HepG2 (cell line): ENCODE results near the gene MYOZ1. TPM values are rescaled to one million over a fixed set of nuclear protein-coding genes. Genes with fewer than 3 reads are reported as not detected.

Experiments
- ARID3A ChIP-seq: IDR thresholded peaks from 2 replicates; pipeline ENCODE4 v1.6.1; 2012; ENCODE audit warnings: low read depth, low read length, improper control_type of control experiment
- ETV6 ChIP-seq: sonication (generic); formaldehyde crosslinking; conservative IDR thresholded peaks from 2 replicates; pipeline ENCODE4 v1.4.0; 2020; ENCODE audit warnings: missing genetic modification reagents
- GRHL1 ChIP-seq: sonication (generic); formaldehyde crosslinking; conservative IDR thresholded peaks from 2 replicates; pipeline ENCODE4 v1.8.0; 2022; ENCODE audit warnings: missing genetic modification reagents
- MBD4 ChIP-seq: IDR thresholded peaks from 2 replicates; pipeline ENCODE4 v1.6.1; 2012; ENCODE audit warnings: low read length, inconsistent platforms, borderline replicate concordance
- ONECUT2 ChIP-seq: sonication (generic); formaldehyde crosslinking; IDR thresholded peaks from 2 replicates; pipeline ENCODE4 v1.4.0; 2020; ENCODE audit warnings: missing genetic modification reagents
- SNAPC4 ChIP-seq: sonication (generic); formaldehyde crosslinking; IDR thresholded peaks from 2 replicates; pipeline ENCODE4 v1.4.0; 2020; ENCODE audit warnings: mild to moderate bottlenecking, missing genetic modification reagents
- TAF1 ChIP-seq: sonication (generic); formaldehyde crosslinking; IDR thresholded peaks from 2 replicates; pipeline ENCODE4 v1.4.0; 2020; ENCODE audit warnings: missing genetic modification reagents
- ZBTB21 ChIP-seq: sonication (generic); formaldehyde crosslinking; IDR thresholded peaks from 2 replicates; pipeline ENCODE4 v1.4.0; 2020; ENCODE audit warnings: missing genetic modification reagents
- ZNF280B ChIP-seq: sonication (generic); formaldehyde crosslinking; IDR thresholded peaks from 2 replicates; pipeline ENCODE4 v1.5.0; 2020; ENCODE audit warnings: missing genetic modification reagents, mild to moderate bottlenecking, borderline replicate concordance
- ZSCAN30 ChIP-seq: sonication (generic); formaldehyde crosslinking; IDR thresholded peaks from 2 replicates; pipeline ENCODE4 v1.5.0; 2020; ENCODE audit warnings: mild to moderate bottlenecking, missing genetic modification reagents
- ZZZ3 ChIP-seq: sonication (generic); formaldehyde crosslinking; IDR thresholded peaks from 2 replicates; pipeline ENCODE4 v1.4.0; 2020; ENCODE audit warnings: missing genetic modification reagents, mild to moderate bottlenecking, borderline replicate concordance
- polyA plus RNA-seq, 8 experiments: library from polyadenylated mRNA; depleted of rRNA in 3 of 8; stranded (reverse) in 7 of 8; unstranded in 1 of 8; fragments of >200 nt; fragmentation: Illumina TruSeq in 4 of 8; extraction: Trizol in 4 of 8; gene quantifications; 2 replicates each; pipeline versions ENCODE4 v1.2.1 to v1.2.3, GENCODE V29; 2011 to 2016; ENCODE audit warnings: low read depth in 4 of 8, missing spikeins in 1 of 8, mixed read lengths in 1 of 8; ENCODE audit not compliant: insufficient read depth in 1 of 8
- total RNA-seq, 5 experiments: library from RNA; depleted of rRNA; stranded (reverse); fragments of >200 nt; fragmentation: Illumina TruSeq; extraction: Trizol; gene quantifications; 2 replicates each; pipeline ENCODE4 v1.2.3, GENCODE V29; 2016; ENCODE audit warnings: low read depth in 1 of 5
- TF ChIP-seq, protein P1 (sequence below): sonication (generic); formaldehyde crosslinking; IDR thresholded peaks from 2 replicates; pipeline ENCODE4 v1.5.0; 2020; ENCODE audit warnings: missing genetic modification reagents, mild to moderate bottlenecking, borderline replicate concordance
- TF ChIP-seq, protein P2 (sequence below): sonication (generic); formaldehyde crosslinking; IDR thresholded peaks from 2 replicates; pipeline ENCODE4 v1.5.0; 2020; ENCODE audit warnings: mild to moderate bottlenecking, low read depth, missing genetic modification reagents, borderline replicate concordance
- TF ChIP-seq, protein P3 (sequence below): IDR thresholded peaks from 2 replicates; pipeline ENCODE4 v1.6.1; 2016; ENCODE audit warnings: control low read depth

MYOZ1 gene
- total and polyA plus RNA-seq, 2 of the 13 experiments (the other 11 are each of a cell fraction or from before 2014, with no cell fraction given), result not detected

- TF ChIP-seq ARID3A (no peak), ZZZ3 (0 out of 2 replicates have a peak, but pooled peaks have one; percentile 28), SNAPC4 (no peak), ZSCAN30 (no peak), ETV6 (CRISPR knock-in tag) (no peak), ZNF280B (CRISPR knock-in tag) (peak; percentile 38; the same call in 1 of the 2 replicates), GRHL1 (no peak), MBD4 (no peak), TAF1 (CRISPR knock-in tag) (peak; percentile 88), ONECUT2 (no peak), ZBTB21 (no peak)
- TF ChIP-seq, protein P1, sequence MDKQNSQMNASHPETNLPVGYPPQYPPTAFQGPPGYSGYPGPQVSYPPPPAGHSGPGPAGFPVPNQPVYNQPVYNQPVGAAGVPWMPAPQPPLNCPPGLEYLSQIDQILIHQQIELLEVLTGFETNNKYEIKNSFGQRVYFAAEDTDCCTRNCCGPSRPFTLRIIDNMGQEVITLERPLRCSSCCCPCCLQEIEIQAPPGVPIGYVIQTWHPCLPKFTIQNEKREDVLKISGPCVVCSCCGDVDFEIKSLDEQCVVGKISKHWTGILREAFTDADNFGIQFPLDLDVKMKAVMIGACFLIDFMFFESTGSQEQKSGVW (CRISPR knock-in tag), result no peak
- TF ChIP-seq, protein P2, sequence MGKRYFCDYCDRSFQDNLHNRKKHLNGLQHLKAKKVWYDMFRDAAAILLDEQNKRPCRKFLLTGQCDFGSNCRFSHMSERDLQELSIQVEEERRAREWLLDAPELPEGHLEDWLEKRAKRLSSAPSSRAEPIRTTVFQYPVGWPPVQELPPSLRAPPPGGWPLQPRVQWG (CRISPR knock-in tag), result no peak
- TF ChIP-seq, protein P3, sequence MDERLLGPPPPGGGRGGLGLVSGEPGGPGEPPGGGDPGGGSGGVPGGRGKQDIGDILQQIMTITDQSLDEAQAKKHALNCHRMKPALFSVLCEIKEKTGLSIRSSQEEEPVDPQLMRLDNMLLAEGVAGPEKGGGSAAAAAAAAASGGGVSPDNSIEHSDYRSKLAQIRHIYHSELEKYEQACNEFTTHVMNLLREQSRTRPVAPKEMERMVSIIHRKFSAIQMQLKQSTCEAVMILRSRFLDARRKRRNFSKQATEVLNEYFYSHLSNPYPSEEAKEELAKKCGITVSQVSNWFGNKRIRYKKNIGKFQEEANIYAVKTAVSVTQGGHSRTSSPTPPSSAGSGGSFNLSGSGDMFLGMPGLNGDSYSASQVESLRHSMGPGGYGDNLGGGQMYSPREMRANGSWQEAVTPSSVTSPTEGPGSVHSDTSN, result no peak
Observed at GRCh38 chr10:73625884-73626752, 15.2 kb downstream of the MYOZ1 start (continued).
